Chondrocyte (in vitro differentiated cells): ENCODE results near the gene REN. TPM values are rescaled to one million over a fixed set of nuclear protein-coding genes. Genes with fewer than 3 reads are reported as not detected.

Experiments used
- DNase-seq: peaks from one replicate; pipeline ENCODE4 v3.0.0; 2021; ENCODE audit warnings: mixed read lengths, low spot score
- H3K27ac Mint-ChIP-seq: one replicate; pipeline ENCODE4 v1.8.0; 2021; ENCODE audit warnings: mild to moderate bottlenecking, moderate library complexity, mixed read lengths; ENCODE audit not compliant: unreplicated experiment
- H3K27me3 Mint-ChIP-seq: 2 replicates; pipeline ENCODE4 v1.8.0; 2021; ENCODE audit warnings: low read depth, mixed read lengths
- H3K36me3 Mint-ChIP-seq: 2 replicates; pipeline ENCODE4 v1.8.0; 2021; ENCODE audit warnings: low read depth, mixed read lengths
- H3K4me1 Mint-ChIP-seq: 2 replicates; pipeline ENCODE4 v1.8.0; 2021; ENCODE audit warnings: low read depth, mild to moderate bottlenecking, mixed read lengths
- H3K4me3 Mint-ChIP-seq: one replicate; pipeline ENCODE4 v1.8.0; 2021; ENCODE audit warnings: mild to moderate bottlenecking, moderate library complexity, mixed read lengths; ENCODE audit not compliant: unreplicated experiment
- H3K9me3 Mint-ChIP-seq: 2 replicates; pipeline ENCODE4 v1.8.0; 2021; ENCODE audit warnings: low read depth, mixed read lengths
- CTCF ChIP-seq: fragments of 200-600 bp; sonication (generic); IDR thresholded peaks from 2 replicates; pipeline ENCODE4 v1.5.0; 2021; ENCODE audit warnings: antibody characterized with exemption, mild to moderate bottlenecking, moderate library complexity
- total RNA-seq: library from RNA; stranded (reverse); gene quantifications from 3 replicates; pipeline ENCODE4 v1.2.1, GENCODE V29; 2021

REN gene
- total RNA-seq, 1 donor from 2014 or later: not detected

GRCh38 chr1:204110894-204111633 lies 55.1 kb downstream of the REN start:
- Mint-ChIP-seq H3K4me1 (no peaks in the 10 kb centered on the region), H3K36me3 (no peaks in the 10 kb centered on the region), H3K27me3 (no peaks in the 10 kb centered on the region), H3K4me3 (no peak overlapping the region), H3K9me3 (no peaks in the 10 kb centered on the region), H3K27ac (no peak overlapping the region)
- no peak for TF ChIP-seq CTCF
- DNase-seq: no peak

GRCh38 chr1:204108312-204109141 lies 57.6 kb downstream of the REN start:
- no peak overlapping the region for H3K27ac Mint-ChIP-seq
- no peaks in the 10 kb centered on the region for H3K36me3 Mint-ChIP-seq
- no peaks in the 10 kb centered on the region for H3K9me3 Mint-ChIP-seq
- H3K4me1 Mint-ChIP-seq: peaks cover 12% of the 10 kb centered on the region
- no peak for TF ChIP-seq CTCF
- H3K27me3 Mint-ChIP-seq: no peaks in the 10 kb centered on the region
- no peak overlapping the region for H3K4me3 Mint-ChIP-seq
- DNase-seq: peak; percentile 58

- no peak overlapping the region for H3K27ac Mint-ChIP-seq
- no peaks in the 10 kb centered on the region for H3K9me3 Mint-ChIP-seq
- H3K4me3 Mint-ChIP-seq: no peak overlapping the region
- H3K27me3 Mint-ChIP-seq: no peaks in the 10 kb centered on the region
- H3K4me1 Mint-ChIP-seq: peaks cover 18% of the 10 kb centered on the region
- no peak for TF ChIP-seq CTCF
- no peaks in the 10 kb centered on the region for H3K36me3 Mint-ChIP-seq
- DNase-seq: no peak
These were observed 58.2 kb downstream of the REN start for GRCh38 chr1:204107892-204108291.

GRCh38 chr1:204106825-204107224 lies 59.3 kb downstream of the REN start:
- peaks cover 25% of the 10 kb centered on the region for H3K4me1 Mint-ChIP-seq
- H3K4me3 Mint-ChIP-seq: no peak overlapping the region
- no peak for DNase-seq
- no peaks in the 10 kb centered on the region for H3K27me3 Mint-ChIP-seq
- no peaks in the 10 kb centered on the region for H3K9me3 Mint-ChIP-seq
- no peak overlapping the region for H3K27ac Mint-ChIP-seq
- no peaks in the 10 kb centered on the region for H3K36me3 Mint-ChIP-seq
- no peak for TF ChIP-seq CTCF

GRCh38 chr1:204105131-204105515 lies 61.0 kb downstream of the REN start:
- DNase-seq: no peak
- Mint-ChIP-seq H3K27ac (peak overlapping the region; percentile 17), H3K27me3 (no peaks in the 10 kb centered on the region), H3K4me1 (peaks cover 25% of the 10 kb centered on the region), H3K4me3 (no peak overlapping the region), H3K9me3 (no peaks in the 10 kb centered on the region), H3K36me3 (no peaks in the 10 kb centered on the region)
- no peak for TF ChIP-seq CTCF

Other genes with a start within 250 kb of the REN start
- 3.6 to 9.1 TPM (median 7.6 TPM) in 3 replicates for gene SOX13, start 93.2 kb downstream of the REN start, total RNA-seq
- 10.2 to 30.2 TPM (median 10.5 TPM) in 3 replicates for gene ETNK2, start 14.3 kb downstream of the REN start, total RNA-seq
- gene KISS1, start 30.2 kb upstream of the REN start, total RNA-seq: 0.77 to 0.95 TPM (median 0.82 TPM) in 3 replicates
- not detected in 3 replicates for gene GOLT1A, start 47.7 kb upstream of the REN start, total RNA-seq
- 0.15 to 1.4 TPM (median 0.51 TPM) in 3 replicates for gene PLEKHA6, start 193.6 kb upstream of the REN start, total RNA-seq
- 29.7 to 41.0 TPM (median 40.9 TPM) in 3 replicates for gene PPP1R15B, start 245.5 kb upstream of the REN start, total RNA-seq